ENCODE results near the gene COPE.
A peak's percentile ranks its signal among the peaks of the same experiment; 100 is the strongest.

The COPE gene

DNA sequence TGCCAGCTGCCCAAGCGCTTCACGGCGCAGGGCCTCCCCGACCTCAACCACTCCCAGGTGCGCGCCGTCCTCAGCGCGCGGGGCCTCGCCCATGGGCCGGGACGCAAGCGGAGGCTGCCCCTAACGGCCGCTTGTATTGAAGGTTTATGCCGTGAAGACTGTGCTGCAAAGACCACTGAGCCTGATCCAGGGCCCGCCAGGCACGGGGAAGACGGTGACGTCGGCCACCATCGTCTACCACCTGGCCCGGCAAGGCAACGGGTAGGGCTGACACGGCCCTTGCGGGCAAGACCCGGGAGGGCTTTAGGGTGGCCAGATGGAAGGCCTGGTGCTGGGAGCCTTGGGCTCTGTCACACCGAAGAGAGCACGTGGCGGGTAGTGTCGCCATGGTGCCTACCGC, 64.2 kb downstream of the COPE start:
- H3K4me3 ChIP-seq = no peak overlapping the region
- TF ChIP-seq, protein P1, sequence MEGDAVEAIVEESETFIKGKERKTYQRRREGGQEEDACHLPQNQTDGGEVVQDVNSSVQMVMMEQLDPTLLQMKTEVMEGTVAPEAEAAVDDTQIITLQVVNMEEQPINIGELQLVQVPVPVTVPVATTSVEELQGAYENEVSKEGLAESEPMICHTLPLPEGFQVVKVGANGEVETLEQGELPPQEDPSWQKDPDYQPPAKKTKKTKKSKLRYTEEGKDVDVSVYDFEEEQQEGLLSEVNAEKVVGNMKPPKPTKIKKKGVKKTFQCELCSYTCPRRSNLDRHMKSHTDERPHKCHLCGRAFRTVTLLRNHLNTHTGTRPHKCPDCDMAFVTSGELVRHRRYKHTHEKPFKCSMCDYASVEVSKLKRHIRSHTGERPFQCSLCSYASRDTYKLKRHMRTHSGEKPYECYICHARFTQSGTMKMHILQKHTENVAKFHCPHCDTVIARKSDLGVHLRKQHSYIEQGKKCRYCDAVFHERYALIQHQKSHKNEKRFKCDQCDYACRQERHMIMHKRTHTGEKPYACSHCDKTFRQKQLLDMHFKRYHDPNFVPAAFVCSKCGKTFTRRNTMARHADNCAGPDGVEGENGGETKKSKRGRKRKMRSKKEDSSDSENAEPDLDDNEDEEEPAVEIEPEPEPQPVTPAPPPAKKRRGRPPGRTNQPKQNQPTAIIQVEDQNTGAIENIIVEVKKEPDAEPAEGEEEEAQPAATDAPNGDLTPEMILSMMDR (IDR thresholded peaks at IDR 0.05) = no peak
- DNase-seq (ENCODE audit: low spot score) = no peak
- no peak overlapping the region for H3K27ac ChIP-seq

DNA sequence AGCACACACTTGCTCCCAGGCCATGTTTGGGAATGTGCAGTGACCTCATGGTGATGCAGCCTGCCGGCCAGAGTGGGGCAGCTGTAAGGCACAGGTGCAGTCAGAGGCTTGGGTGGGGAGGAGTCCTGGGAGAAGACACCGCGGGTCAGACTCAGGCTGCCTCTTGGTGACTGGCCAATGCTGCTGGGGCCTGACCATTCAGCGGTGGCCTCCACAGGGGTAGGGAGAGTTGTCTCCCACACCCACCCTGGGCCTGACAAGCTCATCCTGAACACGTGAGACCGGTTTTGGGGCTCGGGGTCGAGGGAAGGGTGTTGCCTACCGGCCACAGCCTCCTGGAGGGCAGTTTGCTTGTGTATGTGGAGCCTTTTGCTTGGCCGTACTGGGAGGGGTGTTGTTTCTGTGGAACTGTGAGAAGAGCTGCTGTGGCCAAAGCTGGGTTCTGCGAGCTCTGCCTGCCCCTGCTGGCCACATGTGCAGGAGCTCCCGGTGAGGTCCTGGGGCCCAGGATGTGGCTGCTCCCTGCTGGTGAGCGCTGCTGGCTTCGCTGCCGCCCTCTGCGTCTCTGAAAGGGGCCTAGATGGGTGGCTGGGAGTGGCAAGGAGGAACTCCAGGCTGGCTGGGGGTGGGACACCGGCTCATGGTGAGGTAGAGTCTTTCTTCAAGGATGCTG, 65.3 kb downstream of the COPE start:
- Histone ChIP-seq H3K4me3 (no peak overlapping the region), H3K27ac (no peak overlapping the region)
- TF ChIP-seq, protein P1 (IDR thresholded peaks at IDR 0.05) = no peak
- DNase-seq (ENCODE audit: low spot score) = no peak

DNA sequence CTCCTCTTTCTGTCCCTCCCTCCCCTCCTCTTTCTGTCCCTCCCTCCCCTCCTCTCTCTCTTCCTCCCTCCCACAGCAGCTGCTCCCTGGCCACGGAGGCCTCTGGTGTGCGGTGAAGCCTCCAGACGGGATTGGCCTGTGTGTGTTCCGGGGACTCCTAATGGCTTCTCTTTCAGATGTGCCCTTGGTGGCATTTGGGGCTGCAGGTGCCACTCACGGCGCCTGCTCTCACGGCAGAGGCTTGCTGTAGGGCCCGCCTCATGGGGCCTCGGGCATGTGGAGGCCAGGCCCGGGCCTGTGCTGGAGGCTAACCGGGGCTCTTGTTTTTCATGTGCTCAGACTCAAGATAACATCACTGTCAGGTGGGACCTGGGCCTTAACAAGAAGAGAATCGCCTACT, 66.5 kb downstream of the COPE start:
- H3K4me3 ChIP-seq = no peak overlapping the region
- H3K27ac ChIP-seq = no peak overlapping the region
- no peak for DNase-seq (ENCODE audit: low spot score)
- TF ChIP-seq, protein P1 (IDR thresholded peaks at IDR 0.05) = no peak

DNA sequence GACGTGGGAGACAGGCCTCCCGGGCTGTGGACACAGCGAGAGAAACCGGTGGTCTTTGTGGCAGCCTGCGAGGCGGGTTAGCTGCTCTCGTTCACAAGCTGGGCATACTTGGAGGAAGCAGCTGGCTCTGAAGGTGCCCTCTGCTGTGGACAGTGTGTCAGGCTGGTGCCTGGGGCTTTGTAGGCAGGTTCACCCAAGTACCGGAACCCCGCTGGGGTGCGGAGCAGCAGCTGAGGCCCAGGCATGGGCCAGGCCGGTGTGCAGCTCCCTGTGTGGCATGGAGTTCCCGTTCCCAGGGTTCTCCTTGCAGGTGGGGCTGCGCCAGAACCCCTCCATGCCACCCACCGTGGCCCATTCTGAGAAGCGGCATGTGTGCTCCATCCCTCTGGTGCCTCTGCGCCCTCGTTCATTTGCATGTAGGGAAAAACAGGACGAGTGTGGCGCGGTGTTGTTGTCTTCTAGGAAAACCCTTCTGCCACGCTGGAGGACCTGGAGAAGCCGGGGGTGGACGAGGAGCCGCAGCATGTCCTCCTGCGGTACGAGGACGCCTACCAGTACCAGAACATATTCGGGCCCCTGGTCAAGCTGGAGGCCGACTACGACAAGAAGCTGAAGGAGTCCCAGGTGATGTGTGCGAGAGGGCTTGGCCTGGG, 67.4 kb downstream of the COPE start:
- no peak for DNase-seq (ENCODE audit: low spot score)
- Histone ChIP-seq H3K4me3 (no peak overlapping the region), H3K27ac (peak overlapping the region in 1 of 2 donors; percentile 95)
- TF ChIP-seq, protein P1 (IDR thresholded peaks at IDR 0.05) = no peak

DNA sequence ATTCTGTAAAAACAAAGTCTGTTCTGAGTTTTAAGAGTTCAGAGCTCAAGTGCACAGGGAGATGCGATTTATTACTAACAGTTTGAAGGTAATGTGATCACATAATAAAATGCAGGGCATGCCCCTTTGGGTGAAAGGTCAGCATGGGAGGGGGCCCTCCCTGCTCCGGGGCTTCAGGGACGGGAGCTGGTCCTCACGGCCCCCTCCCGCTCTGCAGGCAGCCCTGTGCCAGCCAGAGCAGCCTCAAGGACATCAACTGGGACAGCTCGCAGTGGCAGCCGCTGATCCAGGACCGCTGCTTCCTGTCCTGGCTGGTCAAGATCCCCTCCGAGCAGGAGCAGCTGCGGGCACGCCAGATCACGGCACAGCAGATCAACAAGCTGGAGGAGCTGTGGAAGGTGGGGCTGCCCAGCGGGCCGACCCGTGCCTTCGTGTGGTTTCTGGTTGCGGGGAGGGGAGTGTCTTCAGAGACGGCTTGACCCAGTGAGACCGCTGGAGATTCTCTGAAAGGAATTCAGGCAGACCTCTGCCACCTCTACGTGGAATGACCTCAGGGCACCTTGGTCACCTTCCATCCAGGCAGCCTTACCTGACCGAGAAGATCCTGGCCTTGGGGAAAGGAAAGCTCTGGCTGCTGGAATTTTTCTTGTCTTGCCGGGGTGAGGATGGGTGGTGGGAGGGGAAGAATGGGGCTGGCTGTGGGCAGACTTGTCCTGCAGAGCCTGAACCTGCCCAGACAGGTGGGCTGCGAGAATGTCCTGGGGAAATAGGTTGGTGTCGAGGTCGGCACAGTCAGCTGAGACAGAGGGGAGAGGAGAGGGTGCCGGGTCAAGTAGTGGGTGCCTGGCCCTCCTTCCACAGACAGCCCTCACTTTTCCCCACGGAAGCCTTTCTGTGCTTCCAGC, 68.5 kb downstream of the COPE start:
- H3K27ac ChIP-seq = peak overlapping the region in 1 of 2 donors; percentile 95
- DNase-seq (ENCODE audit: low spot score) = no peak

DNA sequence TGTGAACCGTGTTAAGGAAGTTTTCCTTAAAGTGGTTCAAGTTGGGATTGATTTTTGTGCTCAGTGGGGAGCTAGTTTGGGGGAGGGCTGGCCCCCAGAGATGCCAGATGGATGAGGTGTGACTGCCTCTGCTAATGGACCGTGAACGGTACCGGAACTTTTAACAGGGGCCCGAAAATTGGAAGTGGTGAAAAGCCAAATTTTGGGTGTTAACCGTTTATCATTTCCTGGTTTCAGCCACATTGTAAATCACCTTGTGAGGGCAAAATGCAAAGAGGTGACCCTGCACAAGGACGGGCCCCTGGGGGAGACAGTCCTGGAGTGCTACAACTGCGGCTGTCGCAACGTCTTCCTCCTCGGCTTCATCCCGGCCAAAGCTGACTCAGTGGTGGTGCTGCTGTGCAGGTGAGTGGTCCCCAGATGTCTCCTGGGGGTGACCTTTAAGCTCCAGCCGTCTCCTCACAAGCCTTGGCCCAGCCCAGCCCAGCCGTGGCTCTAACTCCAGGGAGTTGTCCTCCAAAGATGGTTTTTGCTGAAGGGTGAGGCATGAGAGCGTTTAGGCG, 69.3 kb downstream of the COPE start:
- Histone ChIP-seq H3K27ac (peak overlapping the region; percentile 73 to 95), H3K4me3 (peak overlapping the region; percentile 44)

More for the DNA sequence above, 68.5 kb downstream of the COPE start:
- TF ChIP-seq, protein P1 (IDR thresholded peaks at IDR 0.05) = no peak
- no peak overlapping the region for H3K4me3 ChIP-seq

More for the DNA sequence above, 69.3 kb downstream of the COPE start:
- TF ChIP-seq, protein P1 (IDR thresholded peaks at IDR 0.05) = no peak
- no peak for DNase-seq (ENCODE audit: low spot score)

Measured in coronary artery (tissue), 2 donors.